Body of pancreas (tissue), 4 donors: ENCODE data around the gene GLTP. TPM values are rescaled to one million over a fixed set of nuclear protein-coding genes. Genes with fewer than 3 reads are reported as not detected.

Source experiments
- ATAC-seq: fragments of 150-250 bp; one replicate; pipeline ENCODE4 v1.9.1; 2016
- DNase-seq, 4 donors: peaks; one replicate each; pipeline ENCODE4 v3.0.0-alpha.2; 2019
- H3K27ac ChIP-seq, 4 donors: fragments of 200-600 bp; sonication (generic); 1 replicate in 3 of 4; 2 replicates in 1 of 4; pipeline versions ENCODE4 v1.5.1 to v1.6.1; 2016 to 2019; ENCODE audit warnings: mild to moderate bottlenecking in 1 of 4, mixed read lengths in 1 of 4, moderate library complexity in 1 of 4
- H3K27me3 ChIP-seq, 2 donors: fragments of 200-600 bp; sonication (generic); one replicate each; pipeline ENCODE4 v1.6.0; 2016; ENCODE audit warnings: mild to moderate bottlenecking in 1 of 2
- H3K36me3 ChIP-seq, 2 donors: fragments of 200-600 bp; sonication (generic); replicated peaks in 1 of 2; 2 replicates each; pipeline ENCODE4 v1.5.1; 2016; ENCODE audit warnings: low read depth in 2 of 2; ENCODE audit not compliant: insufficient read depth in 1 of 2
- H3K4me1 ChIP-seq: fragments of 200-600 bp; sonication (generic); one replicate; pipeline ENCODE4 v1.6.0; 2016
- H3K4me3 ChIP-seq, 2 donors: fragments of 200-600 bp; sonication (generic); 1 replicate in 1 of 2; 2 replicates in 1 of 2; pipeline ENCODE4 v1.5.1; 2016 to 2019
- H3K9me3 ChIP-seq, 3 donors: fragments of 200-600 bp; sonication (generic); 1 replicate in 2 of 3; 2 replicates in 1 of 3; pipeline ENCODE4 v1.5.1; 2016
- CTCF ChIP-seq, 7 experiments: fragments of 450-650 bp in 4 of 7; fragments of 200-600 bp in 3 of 7; sonication (generic) in 3 of 7; IDR thresholded peaks; one replicate each; pipeline ENCODE4 v1.5.1; 2016 to 2019; ENCODE audit warnings: antibody characterized with exemption in 7 of 7
- POLR2A ChIP-seq, 3 donors: fragments of 450-650 bp; IDR thresholded peaks; one replicate each; pipeline ENCODE4 v1.6.1; 2016; ENCODE audit warnings: antibody characterized with exemption in 3 of 3, mild to moderate bottlenecking in 2 of 3
- WGBS, 2 donors: methylation state at CpG; one replicate each; pipeline ENCODE4 v1.1.5; 2017; 5-methylcytosine and 5-hydroxymethylcytosine counted together
- intact Hi-C: fragments of 100-400 bp; cut with DNase I; formaldehyde crosslinking; loops from one replicate; pipeline ENCODE4 v1.15.1; 2023
- total RNA-seq, 2 donors: library from RNA; depleted of rRNA; stranded (reverse); fragments of >200 nt; gene quantifications; one replicate each; pipeline ENCODE4 v1.1.0, GENCODE V29; 2016

Gene GLTP
- total RNA-seq, 2 donors from 2014 or later = 21.1 to 27.8 TPM

- intact Hi-C loops = loop anchor here (5.0 kb wide), 1 partner anchor 38 kb away; no protein-coding TSS in a partner anchor
- no peak overlapping the region for H3K27ac ChIP-seq
- H3K4me3 ChIP-seq = no peak overlapping the region
- TF ChIP-seq POLR2A (IDR thresholded peaks at IDR 0.05) (no peak), CTCF (IDR thresholded peaks at IDR 0.05) (peak; percentile 97 to 100 (median 99))
- DNase-seq = peak; percentile 87 to 93 (median 90)
- no peaks in the 10 kb centered on the region for H3K36me3 ChIP-seq
- WGBS, 2 donors = 5 to 33% methylated on average over 5 to 30 of the region's 30 CpGs
- H3K9me3 ChIP-seq = no peaks in the 10 kb centered on the region
- peaks cover 10% of the 10 kb centered on the region for H3K4me1 ChIP-seq
- ATAC-seq = peak; percentile 96
- H3K27me3 ChIP-seq = no peaks in the 10 kb centered on the region
Measured at GRCh38 chr12:109844983-109845823, 35.1 kb downstream of the GLTP start.

- WGBS, 2 donors = 79 to 85% methylated on average over 5 of the region's 5 CpGs
- intact Hi-C loops = loop anchor here (5.0 kb wide), 1 partner anchor 37 kb away; no protein-coding TSS in a partner anchor
- Histone ChIP-seq H3K4me3 (no peak overlapping the region), H3K4me1 (peaks cover 10% of the 10 kb centered on the region), H3K27me3 (no peaks in the 10 kb centered on the region), H3K27ac (no peak overlapping the region), H3K9me3 (no peaks in the 10 kb centered on the region), H3K36me3 (no peaks in the 10 kb centered on the region)
- no peak for DNase-seq
- no peak for ATAC-seq
- TF ChIP-seq CTCF (IDR thresholded peaks at IDR 0.05) = no peak
- TF ChIP-seq POLR2A (IDR thresholded peaks at IDR 0.05) = no peak
Measured at GRCh38 chr12:109844091-109844490, 36.2 kb downstream of the GLTP start.

GRCh38 chr12:109842021-109842420 lies 38.3 kb downstream of the GLTP start:
- Histone ChIP-seq H3K36me3 (no peaks in the 10 kb centered on the region), H3K9me3 (no peaks in the 10 kb centered on the region), H3K4me3 (no peak overlapping the region), H3K27me3 (no peaks in the 10 kb centered on the region), H3K4me1 (peaks cover 10% of the 10 kb centered on the region), H3K27ac (no peak overlapping the region)
- TF ChIP-seq POLR2A (IDR thresholded peaks at IDR 0.05) (no peak), CTCF (IDR thresholded peaks at IDR 0.05) (no peak)
- 80 to 81% methylated on average over 5 of the region's 5 CpGs for WGBS, 2 donors
- DNase-seq (no peak), ATAC-seq (no peak)
- intact Hi-C loops = loop anchor here (5.0 kb wide), 1 partner anchor 35 kb away; no protein-coding TSS in a partner anchor

- no peaks in the 10 kb centered on the region for H3K27me3 ChIP-seq
- H3K27ac ChIP-seq = no peak overlapping the region
- no peaks in the 10 kb centered on the region for H3K9me3 ChIP-seq
- DNase-seq = no peak
- peaks cover 10% of the 10 kb centered on the region for H3K4me1 ChIP-seq
- TF ChIP-seq POLR2A (IDR thresholded peaks at IDR 0.05) = no peak
- no peak for TF ChIP-seq CTCF (IDR thresholded peaks at IDR 0.05)
- intact Hi-C loops = loop anchor here (5.0 kb wide), 1 partner anchor 34 kb away; no protein-coding TSS in a partner anchor
- H3K36me3 ChIP-seq = no peaks in the 10 kb centered on the region
- no peak for ATAC-seq
- no peak overlapping the region for H3K4me3 ChIP-seq
- WGBS, 2 donors = 67 to 86% methylated on average over 5 to 9 of the region's 9 CpGs
Measured at GRCh38 chr12:109841356-109841755, 39.0 kb downstream of the GLTP start.
